LNCaP clone FGC (cell line): Measurements from ENCODE around the gene LIN28B.
"Not testable (repeated sequence)": the region's sequence is repeated elsewhere in the genome, so short reads cannot be mapped to it uniquely, and the experiment has no call there.

Experiments used
- DNase-seq: peaks from one replicate; pipeline ENCODE4 v3.0.0-alpha.2; 2011; ENCODE audit warnings: low read depth
- H3K4me3 ChIP-seq: 2 replicates; pipeline ENCODE4 v1.5.1; 2011; ENCODE audit warnings: mild to moderate bottlenecking, low read depth, low read length, control low read depth
- CTCF ChIP-seq: IDR thresholded peaks from 2 replicates; pipeline ENCODE4 v1.5.1; 2012; ENCODE audit warnings: mild to moderate bottlenecking; ENCODE audit not compliant: control insufficient read depth, insufficient read depth; ENCODE audit errors: extremely low read depth

The LIN28B gene

GRCh38 chr6:105078386-105078708, 121.4 kb downstream of the LIN28B start:
- no peak for TF ChIP-seq CTCF
- H3K4me3 ChIP-seq = no peak overlapping the region
- DNase-seq = no peak

- TF ChIP-seq CTCF = no peak
- no peak overlapping the region for H3K4me3 ChIP-seq
- no peak for DNase-seq
These were observed 123.4 kb downstream of the LIN28B start for GRCh38 chr6:105080279-105080678.

GRCh38 chr6:105081662-105082061, 124.8 kb downstream of the LIN28B start:
- H3K4me3 ChIP-seq, DNase-seq: not testable (repeated sequence)

- H3K4me3 ChIP-seq = no peak overlapping the region
- peak; percentile 76 for TF ChIP-seq CTCF
- peak; percentile 45 for DNase-seq
These were observed 130.8 kb downstream of the LIN28B start for GRCh38 chr6:105087571-105088211.

GRCh38 chr6:105091140-105091829, 134.4 kb downstream of the LIN28B start:
- H3K4me3 ChIP-seq = no peak overlapping the region
- DNase-seq = peak; percentile 82
- TF ChIP-seq CTCF = no peak

- DNase-seq = no peak
- 0 out of 2 replicates have a peak, but pooled peaks have one; percentile 2 for TF ChIP-seq CTCF
- no peak overlapping the region for H3K4me3 ChIP-seq
These were observed 137.3 kb downstream of the LIN28B start for GRCh38 chr6:105094133-105094640.

GRCh38 chr6:105095139-105095538, 138.2 kb downstream of the LIN28B start:
- no peak for DNase-seq
- TF ChIP-seq CTCF = no peak
- no peak overlapping the region for H3K4me3 ChIP-seq
